GM15510 (cell line): ENCODE results near the gene ZSCAN21.
A peak's percentile ranks its signal among the peaks of the same experiment; 100 is the strongest.

Source experiments
- POLR2A ChIP-seq: IDR thresholded peaks from 3 replicates; pipeline ENCODE4 v1.6.1; 2011; ENCODE audit warnings: borderline replicate concordance; ENCODE audit not compliant: insufficient read length; ENCODE audit errors: extremely low read depth

Gene ZSCAN21

DNA sequence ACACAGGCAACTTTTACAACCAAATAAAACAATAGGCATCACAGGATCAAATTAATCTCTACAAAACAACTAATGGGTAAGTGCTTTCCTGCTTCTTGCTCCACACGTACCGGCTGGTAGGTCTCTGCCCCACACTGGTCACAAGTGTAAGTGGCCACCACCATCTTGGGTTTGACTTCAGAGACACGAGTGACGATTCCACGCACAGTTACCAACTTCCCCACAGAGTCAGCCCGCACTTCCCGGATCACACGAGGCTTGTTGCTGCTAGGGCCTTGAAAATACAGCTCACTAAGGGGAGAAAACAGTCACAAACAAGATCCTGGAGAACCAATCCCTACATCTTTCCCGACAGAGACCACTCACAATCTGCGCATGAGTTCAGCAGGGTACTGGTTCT lies 49.3 kb downstream of the ZSCAN21 start:
- TF ChIP-seq POLR2A: no peak

DNA sequence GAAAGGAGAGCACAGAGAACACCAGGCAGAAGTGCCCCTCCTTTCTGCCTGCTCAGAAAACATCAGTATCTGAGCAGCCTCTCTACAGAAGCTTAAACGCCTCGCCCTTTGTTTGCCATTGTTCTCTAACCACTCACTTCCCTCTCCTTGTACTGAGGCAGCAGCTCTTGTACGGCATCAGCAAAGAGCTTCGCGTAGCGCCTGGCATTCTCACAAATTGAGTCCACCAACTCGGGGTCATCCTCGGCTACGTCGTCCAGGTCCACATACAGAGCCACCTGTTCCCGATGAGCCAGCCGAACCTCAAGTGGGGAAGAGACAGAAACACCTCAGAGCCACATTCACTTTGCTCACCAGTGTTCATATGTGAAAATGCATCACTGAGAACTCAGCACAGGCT lies 49.9 kb downstream of the ZSCAN21 start:
- TF ChIP-seq POLR2A: no peak

DNA sequence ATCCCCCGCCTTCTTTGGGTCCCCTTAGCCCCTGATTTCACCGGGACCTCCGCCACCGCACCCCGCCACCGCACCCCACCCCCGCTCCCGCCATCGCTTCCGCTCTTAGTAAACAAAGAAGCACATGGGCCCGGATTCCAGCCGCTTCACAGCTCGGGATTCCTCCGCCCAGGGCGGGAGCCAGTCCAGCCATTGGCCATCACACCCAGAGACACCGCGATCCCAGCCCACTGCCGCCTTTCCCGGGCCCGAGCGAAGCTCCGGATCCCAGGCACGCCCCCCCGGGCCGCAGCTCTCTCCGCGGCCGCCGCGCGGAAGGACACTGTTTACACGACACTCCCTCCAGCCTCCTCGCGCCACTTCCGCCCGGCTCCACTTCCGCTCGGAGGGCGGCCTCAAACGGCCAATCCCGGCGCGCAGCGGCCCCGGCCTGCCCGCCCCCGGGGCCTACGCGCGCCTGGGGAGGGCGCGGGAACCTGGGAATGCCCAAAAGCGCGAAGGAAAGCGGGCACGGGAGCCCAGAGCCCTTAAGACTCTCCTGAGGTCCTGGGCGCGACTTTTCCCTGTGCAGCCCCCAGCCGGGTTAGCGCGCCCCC lies 50.9 kb downstream of the ZSCAN21 start:
- TF ChIP-seq POLR2A: peak; percentile 33

DNA sequence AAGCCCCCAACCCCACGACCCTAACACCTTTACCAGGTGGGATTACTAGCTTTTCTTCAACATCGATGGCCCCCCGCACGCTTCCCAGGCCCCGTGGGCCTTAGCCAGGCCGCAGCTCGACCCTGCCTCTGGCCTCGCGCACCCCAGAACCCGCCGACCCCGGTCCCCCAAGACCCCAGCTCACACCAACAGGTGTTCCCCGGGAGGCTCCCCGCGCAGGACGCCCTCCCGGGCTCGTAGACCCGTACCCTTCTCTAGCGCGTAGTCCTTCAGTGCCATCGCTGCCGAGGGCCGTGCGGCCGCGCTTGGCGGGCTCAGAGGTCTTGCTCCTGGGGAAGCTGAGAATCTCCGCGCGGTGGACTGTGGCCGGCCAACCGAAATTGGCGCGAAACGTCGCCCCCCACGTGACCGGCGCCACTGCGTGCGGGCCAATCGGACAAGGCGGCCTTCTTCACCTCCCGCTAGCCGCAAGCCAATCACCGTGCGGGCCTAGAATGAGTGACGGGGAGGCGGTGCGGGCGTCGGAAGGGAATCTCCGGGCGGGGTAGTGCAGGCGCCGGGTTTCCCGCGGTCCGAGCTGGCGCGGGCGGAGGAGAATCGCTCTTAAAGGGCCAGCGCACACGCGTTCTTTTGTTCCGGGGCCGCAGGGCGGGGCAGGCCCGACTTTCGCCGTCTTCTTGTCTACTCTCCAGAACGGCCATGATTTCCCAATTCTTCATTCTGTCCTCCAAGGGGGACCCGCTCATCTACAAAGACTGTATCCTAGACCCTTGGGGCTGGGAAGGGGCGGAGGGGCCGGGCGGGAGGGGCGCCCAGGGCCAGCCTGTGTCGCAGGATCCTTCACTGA lies 51.7 kb downstream of the ZSCAN21 start, which contains the start of the genes AP4M1 and MCM7:
AP4M1 (plus strand) TSS at position 628 of the 847 bp plus-strand sequence; CDS start at position 700, 72 bp downstream.
MCM7 (minus strand) TSS at position 382 of the 847 bp plus-strand sequence; CDS start at position 279, 103 bp downstream.
- TF ChIP-seq POLR2A: peak; percentile 53

DNA sequence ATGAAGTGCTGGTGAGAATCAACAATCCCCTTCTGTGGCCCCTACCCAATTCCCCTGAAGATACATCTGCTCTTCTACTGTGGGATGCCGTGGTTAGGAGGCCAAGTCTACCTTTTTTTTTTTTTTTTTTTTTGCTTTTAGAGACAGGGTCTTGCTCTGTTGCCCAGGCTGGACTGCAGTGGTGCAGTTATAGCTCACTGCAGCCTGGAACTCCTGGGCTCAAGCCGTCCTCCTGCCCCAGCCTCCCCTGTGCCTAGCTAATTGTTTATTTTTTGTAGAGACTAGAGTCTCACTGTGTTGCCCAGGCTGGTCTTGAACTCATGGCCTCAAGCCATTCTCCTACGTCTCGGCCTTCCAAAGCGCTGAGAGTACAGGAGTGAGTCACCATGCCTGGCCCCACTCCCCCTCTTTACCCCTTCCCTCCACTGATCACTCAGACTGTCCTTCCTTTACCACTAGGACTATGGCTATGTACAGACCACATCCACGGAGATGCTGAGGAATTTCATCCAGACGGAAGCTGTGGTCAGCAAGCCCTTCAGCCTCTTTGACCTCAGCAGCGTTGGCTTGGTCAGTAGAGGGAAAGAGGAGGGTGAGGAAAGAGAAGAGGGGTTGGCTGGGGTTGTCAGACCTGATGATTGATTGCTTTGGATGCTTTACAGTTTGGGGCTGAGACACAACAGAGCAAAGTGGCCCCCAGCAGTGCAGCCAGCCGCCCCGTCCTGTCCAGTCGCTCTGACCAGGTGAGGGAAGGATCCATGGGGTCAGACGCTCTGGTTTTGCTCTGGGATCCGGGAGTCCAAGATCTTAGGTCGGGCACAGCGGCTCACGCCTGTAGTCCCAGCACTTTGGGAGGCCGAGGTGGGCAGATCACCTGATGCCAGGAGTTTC lies 53.6 kb downstream of the ZSCAN21 start:
- TF ChIP-seq POLR2A: no peak

DNA sequence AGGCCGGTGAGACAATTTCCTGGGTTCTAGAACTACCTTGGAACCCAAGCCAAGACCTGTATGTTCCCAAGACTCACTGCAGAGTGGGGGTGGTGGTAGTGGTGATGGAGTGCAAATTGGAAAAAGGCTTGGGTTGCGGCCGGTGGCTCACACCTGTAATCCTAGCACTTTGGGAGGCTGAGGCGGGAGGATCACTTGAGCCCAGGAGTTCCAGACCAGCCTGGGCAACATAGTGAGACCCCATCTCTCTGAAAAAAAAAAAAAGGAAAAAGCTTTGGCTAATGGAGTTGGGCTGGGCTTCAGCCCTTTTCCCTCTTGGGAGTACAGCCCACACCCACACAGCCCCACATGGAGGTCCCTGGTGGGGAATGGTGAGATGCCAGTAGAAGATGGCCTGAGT lies 56.0 kb downstream of the ZSCAN21 start:
- TF ChIP-seq POLR2A: no peak

DNA sequence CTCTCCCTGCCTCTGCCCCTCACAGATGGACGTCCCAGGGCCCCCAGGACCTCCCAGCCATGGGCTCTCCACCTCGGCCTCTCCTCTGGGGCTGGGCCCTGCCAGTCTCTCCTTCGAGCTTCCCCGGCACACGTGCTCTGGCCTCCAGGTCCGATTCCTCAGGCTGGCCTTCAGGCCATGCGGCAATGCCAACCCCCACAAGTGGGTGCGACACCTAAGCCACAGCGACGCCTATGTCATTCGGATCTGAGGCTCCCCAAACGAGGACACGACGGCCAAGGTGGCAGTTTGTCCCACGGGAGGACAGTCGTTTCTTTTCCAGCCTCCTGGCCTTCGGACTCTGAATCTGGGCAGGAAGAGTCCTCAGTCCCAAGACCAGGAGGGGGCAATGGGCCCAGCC lies 57.1 kb downstream of the ZSCAN21 start:
- TF ChIP-seq POLR2A: no peak

DNA sequence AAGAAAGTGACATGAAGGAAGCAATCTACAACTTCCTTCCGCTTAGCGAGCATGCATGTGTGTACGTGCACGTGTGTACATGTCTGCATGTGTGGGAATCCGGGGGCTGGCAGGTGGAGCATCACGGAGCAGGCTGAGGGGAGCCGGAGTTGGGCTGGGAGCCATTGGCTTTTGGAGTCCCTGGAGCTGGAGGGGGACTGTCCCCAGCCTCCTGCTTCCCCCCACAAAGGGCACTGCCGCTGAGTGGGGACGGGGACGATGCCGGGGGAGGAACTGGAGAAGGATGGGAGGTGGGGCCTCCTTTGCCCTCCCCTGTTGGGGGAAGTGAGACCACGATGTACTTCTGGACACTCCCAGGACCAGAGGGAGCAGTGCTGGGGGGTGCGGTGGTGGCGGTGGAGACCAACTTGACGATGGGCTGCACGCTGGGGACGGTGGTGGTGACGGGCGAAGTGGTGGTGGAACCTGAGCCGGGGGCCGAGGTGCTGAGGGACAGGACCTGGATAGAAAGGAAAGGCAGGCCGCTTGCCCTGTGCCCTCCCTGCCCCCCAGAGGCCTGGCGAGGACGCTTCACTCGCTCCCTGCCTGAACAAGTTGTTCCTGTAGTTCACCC lies 57.7 kb downstream of the ZSCAN21 start:
- no peak for TF ChIP-seq POLR2A

DNA sequence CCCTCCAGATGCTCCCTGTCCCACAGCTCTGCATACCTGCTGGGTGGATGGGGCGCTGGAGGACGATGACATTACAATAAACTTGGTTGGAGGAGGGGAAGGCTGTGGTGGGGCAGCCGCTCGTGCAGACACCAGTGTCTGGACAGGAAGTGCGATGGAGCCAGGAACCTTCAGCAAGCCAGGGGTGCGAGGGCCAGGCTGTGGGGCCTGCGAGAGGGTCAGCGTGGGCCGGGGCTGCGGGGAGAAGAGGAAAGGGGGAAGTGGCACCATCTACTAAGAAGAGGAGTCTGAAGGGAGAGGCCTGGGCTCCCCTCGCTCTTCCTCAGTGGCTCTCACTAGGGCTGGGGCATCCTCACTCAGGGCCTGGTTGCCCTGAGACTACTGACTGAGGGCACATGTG lies 58.3 kb downstream of the ZSCAN21 start:
- TF ChIP-seq POLR2A: no peak

DNA sequence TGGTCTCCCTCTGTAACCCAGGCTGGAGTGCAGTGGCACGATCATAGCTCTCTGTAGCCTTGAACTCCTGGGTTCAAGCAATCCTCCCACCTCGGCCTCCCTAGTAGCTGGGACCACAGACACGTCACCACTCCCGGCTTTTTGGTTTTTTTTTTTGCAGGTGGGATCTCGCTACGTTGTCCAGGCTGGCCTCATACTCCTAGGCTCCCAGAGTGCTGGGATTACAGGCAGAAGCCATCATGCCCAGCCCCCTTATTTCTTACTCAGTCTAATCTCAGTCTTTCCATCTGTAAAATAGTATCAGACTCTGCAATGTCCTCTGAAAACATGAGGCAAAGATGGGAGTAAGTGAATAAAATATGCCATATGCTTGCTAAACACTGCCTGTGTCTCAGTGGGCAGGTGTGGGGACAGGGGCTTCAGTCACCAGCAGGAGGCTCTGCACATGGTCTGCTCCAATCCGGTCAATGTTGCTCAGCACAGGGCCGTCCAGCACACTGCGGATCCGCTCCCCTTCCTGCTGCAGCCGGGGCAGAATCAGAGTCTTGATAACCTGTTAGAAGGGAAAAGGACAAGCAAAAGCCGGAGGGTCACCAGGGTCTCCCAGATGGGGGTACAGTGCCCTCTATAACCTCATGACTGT lies 60.1 kb downstream of the ZSCAN21 start:
- TF ChIP-seq POLR2A: no peak

DNA sequence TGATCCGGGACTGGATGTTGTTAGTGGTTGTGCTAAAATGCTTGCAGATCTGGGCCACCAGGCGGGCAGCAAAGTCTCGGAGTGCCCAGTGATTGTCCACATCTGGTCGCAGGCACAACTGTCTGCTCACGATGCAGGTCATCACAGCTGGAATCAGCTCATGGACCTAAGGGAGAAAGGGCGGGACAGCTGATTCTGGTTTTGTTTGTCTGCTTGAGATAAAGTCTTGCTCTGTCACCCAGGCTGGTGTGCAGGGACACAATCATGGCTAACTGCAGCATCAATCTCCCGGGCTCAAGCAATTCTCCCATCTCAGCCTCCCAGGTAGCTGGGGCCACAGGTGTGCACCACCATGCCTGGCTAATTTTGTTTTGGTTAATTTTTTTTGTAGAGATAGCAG lies 61.6 kb downstream of the ZSCAN21 start:
- TF ChIP-seq POLR2A: no peak

DNA sequence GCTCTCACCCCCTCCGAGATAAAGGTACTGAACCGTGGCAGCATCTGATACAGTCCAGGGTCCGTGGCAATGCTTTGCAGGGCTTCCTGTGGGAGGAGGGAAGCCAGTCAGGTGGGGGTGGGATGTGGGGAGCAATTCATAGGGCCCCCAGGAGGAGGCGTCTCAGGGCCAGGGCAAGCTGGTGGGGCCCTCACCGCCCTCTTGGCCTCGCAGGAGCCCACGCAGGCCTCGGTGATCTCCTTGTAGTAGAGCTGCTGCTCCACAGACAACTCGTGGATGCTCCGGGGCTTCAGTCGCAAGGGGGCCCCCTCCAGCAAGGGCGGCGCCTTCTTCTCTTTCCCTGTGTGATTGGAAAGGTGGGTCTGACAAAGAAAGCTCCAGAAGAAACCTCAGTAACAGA lies 62.3 kb downstream of the ZSCAN21 start:
- no peak for TF ChIP-seq POLR2A
